Measurements from ENCODE around the gene FXR1.

DNA sequence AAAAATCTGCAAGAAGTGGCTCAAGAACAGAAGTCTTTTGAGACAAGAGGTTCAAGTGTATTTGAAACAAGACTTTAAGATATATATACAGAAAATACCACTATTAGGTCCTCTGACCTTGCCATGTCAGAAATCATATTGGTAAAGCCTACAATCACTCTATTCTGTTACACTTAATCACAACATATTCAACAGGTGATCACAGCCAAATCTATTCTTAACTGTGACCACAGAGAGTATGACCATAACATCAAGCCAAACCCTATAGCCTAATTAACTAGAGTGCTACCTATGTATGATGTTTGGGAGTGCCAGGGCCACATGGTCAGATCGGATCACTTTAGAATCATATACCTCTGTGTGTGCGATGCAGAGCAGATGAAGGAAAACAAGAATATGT lies 74.9 kb downstream of the FXR1 start:
- TF ChIP-seq, protein P1, sequence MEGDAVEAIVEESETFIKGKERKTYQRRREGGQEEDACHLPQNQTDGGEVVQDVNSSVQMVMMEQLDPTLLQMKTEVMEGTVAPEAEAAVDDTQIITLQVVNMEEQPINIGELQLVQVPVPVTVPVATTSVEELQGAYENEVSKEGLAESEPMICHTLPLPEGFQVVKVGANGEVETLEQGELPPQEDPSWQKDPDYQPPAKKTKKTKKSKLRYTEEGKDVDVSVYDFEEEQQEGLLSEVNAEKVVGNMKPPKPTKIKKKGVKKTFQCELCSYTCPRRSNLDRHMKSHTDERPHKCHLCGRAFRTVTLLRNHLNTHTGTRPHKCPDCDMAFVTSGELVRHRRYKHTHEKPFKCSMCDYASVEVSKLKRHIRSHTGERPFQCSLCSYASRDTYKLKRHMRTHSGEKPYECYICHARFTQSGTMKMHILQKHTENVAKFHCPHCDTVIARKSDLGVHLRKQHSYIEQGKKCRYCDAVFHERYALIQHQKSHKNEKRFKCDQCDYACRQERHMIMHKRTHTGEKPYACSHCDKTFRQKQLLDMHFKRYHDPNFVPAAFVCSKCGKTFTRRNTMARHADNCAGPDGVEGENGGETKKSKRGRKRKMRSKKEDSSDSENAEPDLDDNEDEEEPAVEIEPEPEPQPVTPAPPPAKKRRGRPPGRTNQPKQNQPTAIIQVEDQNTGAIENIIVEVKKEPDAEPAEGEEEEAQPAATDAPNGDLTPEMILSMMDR (IDR thresholded peaks at IDR 0.05) = no peak
- TF ChIP-seq POLR2A (IDR thresholded peaks at IDR 0.05) = no peak

Measured in breast epithelium (tissue), 3 donors.